ENCODE data around the gene AOC1. TPM values are rescaled to one million over a fixed set of nuclear protein-coding genes. Genes with fewer than 3 reads are reported as not detected.

AOC1 gene
- total RNA-seq, 1 donor from 2014 or later, result under 0.01 TPM

DNA sequence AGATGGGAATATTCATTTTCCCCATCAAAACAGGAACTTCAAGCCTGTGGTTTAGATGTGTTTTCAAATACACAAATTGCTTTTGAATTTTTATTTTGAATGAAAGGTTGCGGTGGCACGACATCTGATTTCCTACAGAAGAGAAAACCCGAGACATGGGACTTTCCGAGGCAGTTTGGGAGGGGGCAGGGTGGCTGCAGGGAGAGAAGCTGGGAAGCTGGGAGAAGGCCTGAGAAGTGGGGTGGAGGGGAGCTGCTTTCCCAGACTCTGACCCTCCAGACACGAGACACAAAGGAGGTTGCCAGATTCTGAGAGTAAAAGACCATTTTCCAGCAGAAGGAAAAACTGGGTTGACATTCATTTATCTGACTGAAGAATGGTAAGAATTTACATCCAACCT, 32.2 kb upstream of the AOC1 start:
- H3K4me3 ChIP-seq (ENCODE audit: low read length in 3 of 3), result no peak overlapping the region
- no peak overlapping the region for H3K9ac ChIP-seq (ENCODE audit: low read depth in 1 of 3, low read length in 3 of 3)
- no peak overlapping the region for H3K27ac ChIP-seq (ENCODE audit: low read depth, low read length)
- no peaks in the 10 kb centered on the region for H3K4me1 ChIP-seq (ENCODE audit: control insufficient read depth in 3 of 3, insufficient read depth in 3 of 3, low read length in 3 of 3)
- no peaks in the 10 kb centered on the region for H3K36me3 ChIP-seq (ENCODE audit: control insufficient read depth in 3 of 3, insufficient read depth in 3 of 3, low read length in 3 of 3)
- H3K27me3 ChIP-seq (ENCODE audit: control insufficient read depth in 3 of 3, insufficient read depth in 3 of 3, low read length in 3 of 3), result peaks cover 0 to 5% (median 2%) of the 10 kb centered on the region in 3 donors
- peaks cover 0 to 5% (median 2%) of the 10 kb centered on the region in 3 donors for H3K9me3 ChIP-seq (ENCODE audit: control insufficient read depth in 3 of 3, low read length in 3 of 3)

DNA sequence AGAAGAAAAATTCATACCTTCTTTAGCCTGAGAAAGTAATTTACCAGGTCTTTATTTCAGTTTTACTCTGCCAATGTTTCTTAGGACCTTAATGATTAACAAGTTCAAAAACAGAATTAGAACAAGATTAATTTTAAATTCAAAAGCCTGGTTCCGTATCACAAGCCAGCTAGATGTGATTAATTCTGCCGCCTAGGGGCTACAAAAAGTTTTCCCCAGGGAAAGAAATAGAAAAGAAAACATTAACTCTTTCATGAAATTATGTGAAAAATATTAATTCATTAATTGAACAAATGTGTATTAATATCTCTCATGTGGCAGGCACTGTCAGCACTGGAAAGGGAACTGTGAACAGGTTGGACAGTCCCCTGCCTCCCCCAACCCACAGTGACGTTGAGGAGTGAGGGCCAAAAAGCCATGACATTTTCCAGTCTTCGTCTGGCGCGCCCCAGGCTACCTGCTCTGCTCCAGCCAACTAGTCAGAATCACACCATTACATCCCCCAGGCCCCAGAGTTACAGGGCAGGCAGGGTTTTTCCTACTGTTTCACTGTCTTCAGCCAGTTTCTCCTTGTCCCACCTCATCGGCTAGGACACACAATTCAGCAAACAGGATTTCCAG, 31.6 kb upstream of the AOC1 start:
- Histone ChIP-seq H3K36me3 (ENCODE audit: control insufficient read depth in 3 of 3, insufficient read depth in 3 of 3, low read length in 3 of 3) (no peaks in the 10 kb centered on the region), H3K27ac (ENCODE audit: low read depth, low read length) (no peak overlapping the region), H3K27me3 (ENCODE audit: control insufficient read depth in 3 of 3, insufficient read depth in 3 of 3, low read length in 3 of 3) (peaks cover 0 to 5% (median 2%) of the 10 kb centered on the region in 3 donors), H3K4me1 (ENCODE audit: control insufficient read depth in 3 of 3, insufficient read depth in 3 of 3, low read length in 3 of 3) (no peaks in the 10 kb centered on the region), H3K4me3 (ENCODE audit: low read length in 3 of 3) (no peak overlapping the region), H3K9me3 (ENCODE audit: control insufficient read depth in 3 of 3, low read length in 3 of 3) (peaks cover 0 to 5% (median 2%) of the 10 kb centered on the region in 3 donors), H3K9ac (ENCODE audit: low read depth in 1 of 3, low read length in 3 of 3) (no peak overlapping the region)

DNA sequence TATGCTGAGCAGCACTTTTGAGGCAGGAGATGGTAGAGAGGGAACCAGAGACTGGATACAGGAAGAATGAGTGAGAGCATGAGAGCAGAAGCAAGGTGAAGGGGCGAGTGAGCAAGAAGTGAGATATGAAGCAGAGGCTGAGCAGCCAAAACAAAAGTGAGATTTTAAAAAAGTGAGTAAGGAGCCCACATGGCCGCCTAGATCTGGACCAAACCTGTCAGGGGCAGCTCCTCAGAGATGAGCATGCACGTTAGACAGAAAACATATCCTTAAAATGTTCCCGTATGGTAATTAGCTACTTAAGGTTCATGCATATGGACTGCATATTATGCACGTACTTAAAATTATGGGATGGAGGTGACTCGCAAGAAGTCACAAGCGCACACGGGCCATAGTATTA, 29.3 kb upstream of the AOC1 start:
- H3K9ac ChIP-seq (ENCODE audit: low read depth in 1 of 3, low read length in 3 of 3), result no peak overlapping the region
- H3K36me3 ChIP-seq (ENCODE audit: control insufficient read depth in 3 of 3, insufficient read depth in 3 of 3, low read length in 3 of 3), result no peaks in the 10 kb centered on the region
- H3K4me3 ChIP-seq (ENCODE audit: low read length in 3 of 3), result no peak overlapping the region
- peaks cover 2 to 5% (median 2%) of the 10 kb centered on the region in 3 donors for H3K27me3 ChIP-seq (ENCODE audit: control insufficient read depth in 3 of 3, insufficient read depth in 3 of 3, low read length in 3 of 3)
- peaks cover 0 to 2% (median 2%) of the 10 kb centered on the region in 3 donors for H3K9me3 ChIP-seq (ENCODE audit: control insufficient read depth in 3 of 3, low read length in 3 of 3)
- H3K27ac ChIP-seq (ENCODE audit: low read depth, low read length), result no peak overlapping the region
- H3K4me1 ChIP-seq (ENCODE audit: control insufficient read depth in 3 of 3, insufficient read depth in 3 of 3, low read length in 3 of 3), result no peaks in the 10 kb centered on the region

DNA sequence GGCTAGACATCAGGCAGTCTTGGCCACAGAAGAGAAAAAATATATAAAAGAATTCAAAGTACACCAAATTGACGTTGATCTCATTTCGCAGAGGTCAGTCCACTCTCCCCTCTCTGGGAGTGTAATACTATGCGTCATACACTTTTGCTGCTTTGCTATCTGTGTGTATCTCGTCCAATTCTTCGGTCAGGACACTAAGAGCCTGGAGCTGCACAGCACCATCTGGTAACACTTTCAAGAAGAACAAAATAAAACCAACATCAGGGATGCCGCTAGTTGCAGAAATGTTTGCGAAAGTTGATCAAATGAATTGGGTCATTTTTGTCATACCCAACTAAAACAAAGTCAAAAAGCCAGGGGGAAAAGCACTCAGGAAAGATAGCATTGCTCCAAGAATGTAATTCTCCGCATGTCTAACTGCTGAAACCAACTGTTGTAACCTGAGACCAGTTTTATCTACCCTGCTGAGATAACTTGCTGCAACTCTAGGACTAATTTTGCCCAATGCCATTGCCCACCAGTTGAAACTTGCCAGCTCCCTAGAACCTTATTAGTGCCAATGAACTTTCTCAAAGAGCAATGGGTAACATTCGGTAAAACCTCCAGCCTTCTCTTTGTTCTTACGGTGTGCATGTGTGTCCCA, 28.7 kb upstream of the AOC1 start:
- Histone ChIP-seq H3K4me3 (ENCODE audit: low read length in 3 of 3) (no peak overlapping the region), H3K27ac (ENCODE audit: low read depth, low read length) (no peak overlapping the region), H3K4me1 (ENCODE audit: control insufficient read depth in 3 of 3, insufficient read depth in 3 of 3, low read length in 3 of 3) (no peaks in the 10 kb centered on the region)

DNA sequence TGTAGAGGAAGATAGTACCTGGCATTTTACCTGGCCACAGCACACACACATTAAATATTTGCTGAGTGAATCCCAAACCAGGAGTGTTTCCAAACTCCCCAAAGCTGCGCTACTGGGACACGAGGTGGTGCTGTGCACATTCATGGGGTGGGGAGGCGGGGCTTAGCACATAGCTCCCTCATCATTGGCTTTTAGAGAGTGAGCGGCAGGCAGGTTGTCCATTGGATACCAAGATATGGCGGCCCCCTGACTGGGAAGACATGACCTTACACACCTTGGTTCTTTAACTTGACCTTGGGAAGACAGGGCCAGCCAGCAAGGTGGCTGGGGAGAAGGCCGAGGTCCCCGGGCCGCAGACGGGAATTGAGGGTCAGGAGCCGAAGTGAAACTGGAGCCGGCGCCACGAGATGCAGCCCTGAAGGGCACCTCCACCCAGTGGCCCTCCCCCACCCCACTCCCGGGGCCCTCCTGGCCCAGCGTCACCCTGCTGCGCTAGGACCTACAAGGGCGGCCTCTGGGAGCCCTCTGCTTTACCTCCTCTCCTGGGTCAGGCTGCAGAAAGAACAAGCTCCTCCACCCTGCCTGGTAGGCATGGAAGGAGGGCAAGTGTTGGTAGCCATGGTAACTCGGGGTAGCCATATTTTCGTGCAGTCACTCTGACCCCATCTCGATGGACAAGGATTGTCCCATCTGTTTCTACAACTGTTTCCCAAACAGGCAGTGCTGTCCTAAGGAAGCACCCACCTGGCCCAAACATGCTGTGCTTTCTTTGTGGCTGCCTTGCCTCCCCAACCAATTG, 27.7 kb upstream of the AOC1 start:
- Histone ChIP-seq H3K27me3 (ENCODE audit: control insufficient read depth in 3 of 3, insufficient read depth in 3 of 3, low read length in 3 of 3) (peaks cover 2 to 5% (median 2%) of the 10 kb centered on the region in 3 donors), H3K9ac (ENCODE audit: low read depth in 1 of 3, low read length in 3 of 3) (no peak overlapping the region), H3K27ac (ENCODE audit: low read depth, low read length) (no peak overlapping the region), H3K4me3 (ENCODE audit: low read length in 3 of 3) (no peak overlapping the region), H3K4me1 (ENCODE audit: control insufficient read depth in 3 of 3, insufficient read depth in 3 of 3, low read length in 3 of 3) (no peaks in the 10 kb centered on the region), H3K9me3 (ENCODE audit: control insufficient read depth in 3 of 3, low read length in 3 of 3) (peaks cover 0 to 2% (median 2%) of the 10 kb centered on the region in 3 donors), H3K36me3 (ENCODE audit: control insufficient read depth in 3 of 3, insufficient read depth in 3 of 3, low read length in 3 of 3) (no peaks in the 10 kb centered on the region)

More for the DNA sequence above, 28.7 kb upstream of the AOC1 start:
- peaks cover 2 to 5% (median 2%) of the 10 kb centered on the region in 3 donors for H3K27me3 ChIP-seq (ENCODE audit: control insufficient read depth in 3 of 3, insufficient read depth in 3 of 3, low read length in 3 of 3)
- peaks cover 0 to 2% (median 2%) of the 10 kb centered on the region in 3 donors for H3K9me3 ChIP-seq (ENCODE audit: control insufficient read depth in 3 of 3, low read length in 3 of 3)
- H3K9ac ChIP-seq (ENCODE audit: low read depth in 1 of 3, low read length in 3 of 3), result no peak overlapping the region
- H3K36me3 ChIP-seq (ENCODE audit: control insufficient read depth in 3 of 3, insufficient read depth in 3 of 3, low read length in 3 of 3), result no peaks in the 10 kb centered on the region

DNA sequence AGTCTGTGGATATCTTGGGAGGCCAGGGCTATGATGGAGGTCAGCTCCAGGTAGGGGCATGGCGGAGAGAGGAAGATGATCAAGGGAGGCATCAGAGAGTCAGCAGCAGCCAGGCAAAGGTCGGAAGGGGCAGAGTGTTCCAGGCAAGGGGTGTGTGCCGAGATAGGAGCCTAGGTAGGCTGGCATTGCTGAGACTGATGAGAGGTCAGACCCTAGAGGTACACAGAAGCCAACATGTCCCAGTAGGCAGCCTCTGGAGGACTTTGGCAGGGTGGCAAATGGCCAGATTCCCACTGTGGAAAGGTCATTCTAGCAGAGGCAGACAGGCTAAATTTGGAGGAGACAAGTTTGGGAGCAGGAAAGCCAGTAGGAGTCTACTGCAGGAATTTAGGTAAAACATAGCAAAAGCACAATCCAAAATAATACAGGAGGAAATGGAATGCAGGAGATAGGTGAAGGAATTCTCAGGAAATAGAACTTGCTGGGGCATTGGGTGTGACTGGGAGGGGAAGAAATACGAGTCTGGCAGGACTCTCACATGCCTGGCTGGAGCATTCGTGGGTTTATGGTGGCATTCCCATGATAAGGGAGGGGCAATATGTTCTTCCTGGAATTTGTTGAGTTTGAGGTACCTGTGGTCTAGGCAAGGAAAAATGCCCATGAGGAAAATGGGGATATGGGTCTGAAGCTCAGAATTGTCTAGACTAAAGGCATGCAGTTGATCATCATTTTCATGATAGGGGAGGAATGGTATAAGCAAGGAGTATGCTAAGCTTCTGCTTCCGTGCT, 26.1 kb upstream of the AOC1 start:
- H3K9me3 ChIP-seq (ENCODE audit: control insufficient read depth in 3 of 3, low read length in 3 of 3), result peaks cover 0 to 2% (median 2%) of the 10 kb centered on the region in 3 donors
- H3K4me3 ChIP-seq (ENCODE audit: low read length in 3 of 3), result no peak overlapping the region
- peaks cover 0 to 2% (median 0%) of the 10 kb centered on the region in 3 donors for H3K27me3 ChIP-seq (ENCODE audit: control insufficient read depth in 3 of 3, insufficient read depth in 3 of 3, low read length in 3 of 3)
- H3K4me1 ChIP-seq (ENCODE audit: control insufficient read depth in 3 of 3, insufficient read depth in 3 of 3, low read length in 3 of 3), result no peaks in the 10 kb centered on the region
- no peak overlapping the region for H3K9ac ChIP-seq (ENCODE audit: low read depth in 1 of 3, low read length in 3 of 3)
- H3K36me3 ChIP-seq (ENCODE audit: control insufficient read depth in 3 of 3, insufficient read depth in 3 of 3, low read length in 3 of 3), result no peaks in the 10 kb centered on the region
- no peak overlapping the region for H3K27ac ChIP-seq (ENCODE audit: low read depth, low read length)

DNA sequence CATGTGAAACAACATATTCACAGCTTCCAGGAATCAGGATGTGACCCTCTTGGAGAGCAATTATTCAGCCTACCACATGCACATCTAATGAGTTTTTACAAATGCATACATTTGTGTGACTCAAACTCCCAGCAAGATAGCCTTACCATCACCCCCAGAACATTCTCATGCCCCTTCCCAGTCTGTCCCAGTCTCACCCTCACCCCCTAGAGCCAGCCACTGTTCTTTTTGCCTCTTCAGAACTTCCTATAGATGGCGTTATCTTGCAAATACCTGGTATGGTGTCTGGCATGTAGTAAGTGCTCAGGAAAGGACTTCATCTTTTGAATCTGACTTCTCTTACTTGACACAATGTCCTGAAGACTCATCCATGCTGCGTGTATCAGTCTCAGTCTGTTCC, 23.9 kb upstream of the AOC1 start:
- H3K27me3 ChIP-seq (ENCODE audit: control insufficient read depth in 3 of 3, insufficient read depth in 3 of 3, low read length in 3 of 3), result peaks cover 0 to 4% (median 2%) of the 10 kb centered on the region in 3 donors
- peaks cover 0 to 2% (median 2%) of the 10 kb centered on the region in 3 donors for H3K9me3 ChIP-seq (ENCODE audit: control insufficient read depth in 3 of 3, low read length in 3 of 3)
- H3K9ac ChIP-seq (ENCODE audit: low read depth in 1 of 3, low read length in 3 of 3), result no peak overlapping the region
- H3K4me3 ChIP-seq (ENCODE audit: low read length in 3 of 3), result no peak overlapping the region
- no peak overlapping the region for H3K27ac ChIP-seq (ENCODE audit: low read depth, low read length)
- H3K36me3 ChIP-seq (ENCODE audit: control insufficient read depth in 3 of 3, insufficient read depth in 3 of 3, low read length in 3 of 3), result no peaks in the 10 kb centered on the region
- H3K4me1 ChIP-seq (ENCODE audit: control insufficient read depth in 3 of 3, insufficient read depth in 3 of 3, low read length in 3 of 3), result no peaks in the 10 kb centered on the region

DNA sequence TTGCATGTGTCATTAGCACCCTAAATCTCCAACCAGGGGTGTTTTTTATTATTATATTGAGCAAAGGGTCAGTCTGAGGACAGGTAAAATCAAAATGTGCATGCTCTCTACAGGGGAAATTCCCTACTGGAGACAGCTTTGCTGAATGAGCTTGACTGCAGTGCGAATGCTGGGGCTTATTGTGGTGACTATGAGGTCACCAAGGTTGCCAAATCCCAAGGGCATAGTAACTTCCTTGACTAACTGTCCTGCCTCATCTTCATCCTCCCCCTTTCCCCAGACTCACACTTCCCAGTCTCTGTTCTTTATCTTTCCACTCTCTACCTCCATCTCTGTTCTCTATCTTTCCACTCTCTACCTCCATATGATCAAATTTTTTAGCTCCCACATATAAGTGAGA, 22.9 kb upstream of the AOC1 start:
- no peak overlapping the region for H3K4me3 ChIP-seq (ENCODE audit: low read length in 3 of 3)
- H3K36me3 ChIP-seq (ENCODE audit: control insufficient read depth in 3 of 3, insufficient read depth in 3 of 3, low read length in 3 of 3), result no peaks in the 10 kb centered on the region
- H3K4me1 ChIP-seq (ENCODE audit: control insufficient read depth in 3 of 3, insufficient read depth in 3 of 3, low read length in 3 of 3), result no peaks in the 10 kb centered on the region
- H3K9me3 ChIP-seq (ENCODE audit: control insufficient read depth in 3 of 3, low read length in 3 of 3), result peaks cover 0 to 5% (median 2%) of the 10 kb centered on the region in 3 donors
- H3K27ac ChIP-seq (ENCODE audit: low read depth, low read length), result no peak overlapping the region
- H3K9ac ChIP-seq (ENCODE audit: low read depth in 1 of 3, low read length in 3 of 3), result no peak overlapping the region
- peaks cover 0 to 6% (median 2%) of the 10 kb centered on the region in 3 donors for H3K27me3 ChIP-seq (ENCODE audit: control insufficient read depth in 3 of 3, insufficient read depth in 3 of 3, low read length in 3 of 3)

DNA sequence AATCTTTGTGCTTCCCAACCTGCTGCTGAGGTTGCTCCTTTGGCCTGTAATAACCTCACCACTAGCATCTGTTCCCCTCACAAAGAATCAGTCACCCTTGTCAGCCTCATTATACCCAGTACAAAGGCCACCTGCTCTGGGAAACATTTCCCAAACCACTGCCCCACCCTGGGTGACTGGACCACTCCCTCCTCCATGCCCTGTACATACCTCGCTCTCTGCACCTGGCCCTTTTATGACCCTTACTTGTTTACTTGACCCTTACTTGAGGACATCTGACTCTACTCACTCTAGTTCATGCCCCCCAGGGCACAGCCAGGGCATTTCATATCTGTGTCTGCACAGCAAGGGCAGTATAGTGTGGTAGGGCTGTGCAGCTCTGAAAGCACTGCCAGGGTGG, 21.4 kb upstream of the AOC1 start:
- peaks cover 0 to 6% (median 2%) of the 10 kb centered on the region in 3 donors for H3K27me3 ChIP-seq (ENCODE audit: control insufficient read depth in 3 of 3, insufficient read depth in 3 of 3, low read length in 3 of 3)
- H3K27ac ChIP-seq (ENCODE audit: low read depth, low read length), result no peak overlapping the region
- H3K9me3 ChIP-seq (ENCODE audit: control insufficient read depth in 3 of 3, low read length in 3 of 3), result peaks cover 0 to 2% (median 0%) of the 10 kb centered on the region in 3 donors
- H3K9ac ChIP-seq (ENCODE audit: low read depth in 1 of 3, low read length in 3 of 3), result no peak overlapping the region
- no peaks in the 10 kb centered on the region for H3K4me1 ChIP-seq (ENCODE audit: control insufficient read depth in 3 of 3, insufficient read depth in 3 of 3, low read length in 3 of 3)
- no peaks in the 10 kb centered on the region for H3K36me3 ChIP-seq (ENCODE audit: control insufficient read depth in 3 of 3, insufficient read depth in 3 of 3, low read length in 3 of 3)
- no peak overlapping the region for H3K4me3 ChIP-seq (ENCODE audit: low read length in 3 of 3)
